H9 (cell line): Measurements from ENCODE around the gene CCL19. TPM values are rescaled to one million over a fixed set of nuclear protein-coding genes. Genes with fewer than 3 reads are reported as not detected.
"Not testable (repeated sequence)": the region's sequence is repeated elsewhere in the genome, so short reads cannot be mapped to it uniquely, and the experiment has no call there.

Experiments used
- DNase-seq: peaks from one replicate; pipeline ENCODE4 v3.0.0-alpha.2; 2017
- H2AFZ ChIP-seq: one replicate; pipeline ENCODE4 v1.6.1; 2013; ENCODE audit warnings: mild to moderate bottlenecking, low read length, control low read depth, moderate library complexity
- H2AK5ac ChIP-seq: 2 replicates; pipeline ENCODE4 v1.6.1; 2013; ENCODE audit warnings: low read length, control low read depth, mixed read lengths; ENCODE audit not compliant: insufficient read length
- H2BK120ac ChIP-seq: one replicate; pipeline ENCODE4 v1.6.1; 2013; ENCODE audit warnings: low read depth, mild to moderate bottlenecking, low read length, control low read depth, inconsistent platforms; ENCODE audit not compliant: poor library complexity, severe bottlenecking
- H2BK12ac ChIP-seq: 2 replicates; pipeline ENCODE4 v1.6.1; 2013; ENCODE audit warnings: low read length, control low read depth, mixed read lengths, low read depth; ENCODE audit not compliant: insufficient read length
- H2BK15ac ChIP-seq: 2 replicates; pipeline ENCODE4 v1.6.1; 2013; ENCODE audit warnings: low read depth, low read length, control low read depth
- H2BK20ac ChIP-seq: one replicate; pipeline ENCODE4 v1.6.1; 2013; ENCODE audit warnings: low read depth, mild to moderate bottlenecking, low read length, control low read depth, inconsistent platforms; ENCODE audit not compliant: poor library complexity, severe bottlenecking
- H2BK5ac ChIP-seq: 2 replicates; pipeline ENCODE4 v1.6.1; 2013; ENCODE audit warnings: low read length, control low read depth, mixed read lengths; ENCODE audit not compliant: insufficient read length
- H3K14ac ChIP-seq: 2 replicates; pipeline ENCODE4 v1.6.1; 2013; ENCODE audit warnings: low read length, control low read depth; ENCODE audit not compliant: insufficient read depth
- H3K18ac ChIP-seq: 2 replicates; pipeline ENCODE4 v1.6.1; 2013; ENCODE audit warnings: low read depth, mild to moderate bottlenecking, mixed read lengths, low read length, control low read depth; ENCODE audit not compliant: insufficient read length
- H3K23ac ChIP-seq: 2 replicates; pipeline ENCODE4 v1.6.1; 2013; ENCODE audit warnings: low read length, control low read depth, mixed read lengths, low read depth; ENCODE audit not compliant: insufficient read length
- H3K23me2 ChIP-seq: 2 replicates; pipeline ENCODE4 v1.6.1; 2013; ENCODE audit warnings: low read depth, mild to moderate bottlenecking, mixed read lengths, low read length, control low read depth; ENCODE audit not compliant: insufficient read length, poor library complexity, severe bottlenecking
- H3K27ac ChIP-seq: 2 replicates; pipeline ENCODE4 v1.5.1; 2013; ENCODE audit warnings: low read length, control low read depth, mixed read lengths, low read depth; ENCODE audit not compliant: insufficient read length
- H3K27me3 ChIP-seq: 2 replicates; pipeline ENCODE4 v1.6.1; 2013; ENCODE audit warnings: low read length, control low read depth, inconsistent platforms; ENCODE audit not compliant: insufficient read depth
- H3K4ac ChIP-seq: 2 replicates; pipeline ENCODE4 v1.6.1; 2013; ENCODE audit warnings: low read depth, mild to moderate bottlenecking, control low read depth, inconsistent platforms, low read length, moderate library complexity
- H3K4me1 ChIP-seq: 2 replicates; pipeline ENCODE4 v1.6.1; 2013; ENCODE audit warnings: low read length, control low read depth, inconsistent platforms; ENCODE audit not compliant: insufficient read depth
- H3K4me2 ChIP-seq: 2 replicates; pipeline ENCODE4 v1.6.1; 2013; ENCODE audit warnings: low read length, control low read depth, mixed read lengths; ENCODE audit not compliant: insufficient read length, insufficient read depth
- H3K56ac ChIP-seq: 2 replicates; pipeline ENCODE4 v1.6.1; 2013; ENCODE audit warnings: low read depth, mild to moderate bottlenecking, mixed read lengths, low read length, control low read depth; ENCODE audit not compliant: insufficient read length
- H3K79me1 ChIP-seq: 2 replicates; pipeline ENCODE4 v1.6.1; 2013; ENCODE audit warnings: low read depth, mild to moderate bottlenecking, moderate library complexity, low read length, control low read depth, inconsistent platforms; ENCODE audit not compliant: insufficient read depth, poor library complexity, severe bottlenecking
- H3K79me2 ChIP-seq: 2 replicates; pipeline ENCODE4 v1.6.1; 2013; ENCODE audit warnings: low read length, control low read depth, inconsistent platforms; ENCODE audit not compliant: insufficient read depth
- H3K9ac ChIP-seq: 2 replicates; pipeline ENCODE4 v1.6.1; 2013; ENCODE audit warnings: low read length, control low read depth, mixed read lengths; ENCODE audit not compliant: insufficient read length; ENCODE audit errors: extremely low read depth
- H3K9me3 ChIP-seq: one replicate; pipeline ENCODE4 v1.6.1; 2013; ENCODE audit warnings: low read depth, low read length, inconsistent platforms; ENCODE audit not compliant: control insufficient read depth
- H3T11ph ChIP-seq: one replicate; pipeline ENCODE4 v1.6.1; 2013; ENCODE audit warnings: mild to moderate bottlenecking, low read length, control low read depth, inconsistent platforms
- H4K20me1 ChIP-seq: one replicate; pipeline ENCODE4 v1.6.1; 2013; ENCODE audit not compliant: control insufficient read depth, insufficient read length, insufficient read depth
- H4K5ac ChIP-seq: 2 replicates; pipeline ENCODE4 v1.6.1; 2013; ENCODE audit warnings: low read depth, mild to moderate bottlenecking, mixed read lengths, low read length, control low read depth; ENCODE audit not compliant: insufficient read length
- H4K8ac ChIP-seq: replicated peaks from 2 replicates; pipeline ENCODE4 v1.6.1; 2013; ENCODE audit warnings: low read length, control low read depth, mixed read lengths, low read depth; ENCODE audit not compliant: insufficient read length
- H4K91ac ChIP-seq: 2 replicates; pipeline ENCODE4 v1.6.1; 2013; ENCODE audit warnings: low read depth, mild to moderate bottlenecking, moderate library complexity, mixed read lengths, low read length, control low read depth; ENCODE audit not compliant: insufficient read length
- H3K27ac Mint-ChIP-seq, 3 experiments: 2 replicates in 2 of 3; 3 replicates in 1 of 3; pipeline ENCODE4 v1.8.0; 2020 to 2021; ENCODE audit warnings: mixed read lengths in 3 of 3, mild to moderate bottlenecking in 1 of 3, moderate library complexity in 1 of 3
- H3K27me3 Mint-ChIP-seq: 2 replicates; pipeline ENCODE4 v1.8.0; 2021; ENCODE audit warnings: low read depth, mild to moderate bottlenecking, moderate library complexity, mixed read lengths
- H3K36me3 Mint-ChIP-seq, 3 experiments: 2 replicates in 2 of 3; 3 replicates in 1 of 3; pipeline ENCODE4 v1.8.0; 2020 to 2021; ENCODE audit warnings: low read depth in 3 of 3, mixed read lengths in 3 of 3; ENCODE audit not compliant: insufficient read depth in 1 of 3
- H3K4me1 Mint-ChIP-seq, 2 experiments: 2 replicates each; pipeline ENCODE4 v1.8.0; 2020; ENCODE audit warnings: mixed read lengths in 2 of 2
- H3K4me3 Mint-ChIP-seq, 2 experiments: 2 replicates in 1 of 2; 3 replicates in 1 of 2; pipeline ENCODE4 v1.8.0; 2020 to 2021; ENCODE audit warnings: mild to moderate bottlenecking in 2 of 2, mixed read lengths in 2 of 2, moderate library complexity in 1 of 2
- H3K9me3 Mint-ChIP-seq, 2 experiments: 2 replicates in 1 of 2; 3 replicates in 1 of 2; pipeline ENCODE4 v1.8.0; 2020; ENCODE audit warnings: mild to moderate bottlenecking in 2 of 2, mixed read lengths in 2 of 2, moderate library complexity in 1 of 2
- WGBS: extraction: QIAGEN DNeasy Blood & Tissue Kit; methylation state at CpG from one replicate; pipeline ENCODE4 v1.1.7; 2013; ENCODE audit warnings: missing lambda C conversion rate, low lambda C conversion rate, mixed read lengths; ENCODE audit not compliant: insufficient read length; ENCODE audit errors: extremely low coverage; 5-methylcytosine and 5-hydroxymethylcytosine counted together
- total RNA-seq: library from RNA; stranded (reverse); gene quantifications from 2 replicates; pipeline ENCODE4 v1.2.1, GENCODE V29; 2021
- TF ChIP-seq, protein P1 (sequence below): fragments of 200-600 bp; sonication (generic); conservative IDR thresholded peaks from 3 replicates; pipeline ENCODE4 v1.8.0; 2021; ENCODE audit warnings: antibody characterized with exemption, mild to moderate bottlenecking

Gene CCL19
- total RNA-seq, 1 experiment from 2014 or later = not detected

GRCh38 chr9:34723141-34723540 lies 32.1 kb upstream of the CCL19 start:
- Histone ChIP-seq H3K79me1 (no peaks in the 10 kb centered on the region), H3K27me3 (no peaks in the 10 kb centered on the region; the same call in 1 of the 2 replicates), H2AK5ac (no peak overlapping the region), H3K79me2 (no peaks in the 10 kb centered on the region), H4K8ac (no peak overlapping the region), H3K14ac (no peak overlapping the region), H4K20me1 (no peaks in the 10 kb centered on the region), H3K23me2 (no peaks in the 10 kb centered on the region), H4K5ac (no peak overlapping the region), H3K56ac (no peak overlapping the region), H2BK12ac (no peak overlapping the region), H3K9ac (no peak overlapping the region), H3K4me2 (no peak overlapping the region), H2BK5ac (no peak overlapping the region), H3K4me1 (no peaks in the 10 kb centered on the region), H3K18ac (no peak overlapping the region), H3K27ac (no peak overlapping the region), H3K9me3 (no peaks in the 10 kb centered on the region), H2AFZ (no peak overlapping the region), H2BK15ac (no peak overlapping the region), H3K4ac (no peak overlapping the region), H3K23ac (no peak overlapping the region), H2BK120ac (no peak overlapping the region), H4K91ac (no peak overlapping the region), H3T11ph (no peak overlapping the region), H2BK20ac (no peak overlapping the region)
- H3K27ac Mint-ChIP-seq = no peak overlapping the region
- H3K36me3 Mint-ChIP-seq = no peaks in the 10 kb centered on the region
- TF ChIP-seq, protein P1, sequence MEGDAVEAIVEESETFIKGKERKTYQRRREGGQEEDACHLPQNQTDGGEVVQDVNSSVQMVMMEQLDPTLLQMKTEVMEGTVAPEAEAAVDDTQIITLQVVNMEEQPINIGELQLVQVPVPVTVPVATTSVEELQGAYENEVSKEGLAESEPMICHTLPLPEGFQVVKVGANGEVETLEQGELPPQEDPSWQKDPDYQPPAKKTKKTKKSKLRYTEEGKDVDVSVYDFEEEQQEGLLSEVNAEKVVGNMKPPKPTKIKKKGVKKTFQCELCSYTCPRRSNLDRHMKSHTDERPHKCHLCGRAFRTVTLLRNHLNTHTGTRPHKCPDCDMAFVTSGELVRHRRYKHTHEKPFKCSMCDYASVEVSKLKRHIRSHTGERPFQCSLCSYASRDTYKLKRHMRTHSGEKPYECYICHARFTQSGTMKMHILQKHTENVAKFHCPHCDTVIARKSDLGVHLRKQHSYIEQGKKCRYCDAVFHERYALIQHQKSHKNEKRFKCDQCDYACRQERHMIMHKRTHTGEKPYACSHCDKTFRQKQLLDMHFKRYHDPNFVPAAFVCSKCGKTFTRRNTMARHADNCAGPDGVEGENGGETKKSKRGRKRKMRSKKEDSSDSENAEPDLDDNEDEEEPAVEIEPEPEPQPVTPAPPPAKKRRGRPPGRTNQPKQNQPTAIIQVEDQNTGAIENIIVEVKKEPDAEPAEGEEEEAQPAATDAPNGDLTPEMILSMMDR = no peak
- DNase-seq = no peak
- H3K27me3 Mint-ChIP-seq = peaks cover 18% of the 10 kb centered on the region
- H3K4me3 Mint-ChIP-seq = no peak overlapping the region
- H3K4me1 Mint-ChIP-seq = no peaks in the 10 kb centered on the region
- no CpG with 5 or more reads among the region's 11 CpGs for WGBS
- no peaks in the 10 kb centered on the region; a peak in 3 of 5 replicates for H3K9me3 Mint-ChIP-seq

DNA sequence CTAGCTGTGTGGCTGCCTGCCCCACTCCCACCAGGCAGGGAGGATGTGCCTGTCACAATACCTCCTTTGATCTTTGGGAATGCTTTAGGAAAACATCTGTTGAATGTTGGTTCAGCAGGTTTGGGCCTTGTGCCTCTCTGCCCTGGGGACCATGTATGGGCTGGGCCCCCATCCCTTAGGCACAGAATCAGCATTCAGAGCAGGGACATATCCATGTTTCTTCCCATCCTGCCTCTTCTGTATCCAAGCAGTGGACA lies 28.6 kb upstream of the CCL19 start:
- H2AK5ac ChIP-seq, H3T11ph ChIP-seq, H3K4me3 Mint-ChIP-seq, H4K91ac ChIP-seq, H3K18ac ChIP-seq, DNase-seq, H3K27ac Mint-ChIP-seq, H3K36me3 Mint-ChIP-seq, H2BK20ac ChIP-seq, H3K4me2 ChIP-seq, H4K5ac ChIP-seq, H3K27me3 ChIP-seq, H3K9me3 ChIP-seq, H3K4me1 ChIP-seq, H3K9ac ChIP-seq, H3K27ac ChIP-seq, H3K4me1 Mint-ChIP-seq, H2BK15ac ChIP-seq, H3K56ac ChIP-seq, H3K9me3 Mint-ChIP-seq, H4K20me1 ChIP-seq, H3K79me2 ChIP-seq, H4K8ac ChIP-seq, H2BK12ac ChIP-seq, H3K23me2 ChIP-seq, H2AFZ ChIP-seq, H2BK5ac ChIP-seq, H3K23ac ChIP-seq, H3K4ac ChIP-seq, H3K14ac ChIP-seq, H3K79me1 ChIP-seq, H2BK120ac ChIP-seq: not testable (repeated sequence)
- H3K27me3 Mint-ChIP-seq = peaks cover 10% of the 10 kb centered on the region
